Measurements from ENCODE around the gene CCL11. TPM values are rescaled to one million over a fixed set of nuclear protein-coding genes. Genes with fewer than 3 reads are reported as not detected.

The CCL11 gene
- total and polyA plus RNA-seq, 2 of the 8 experiments (the other 6 are each of a cell fraction or from before 2014, with no cell fraction given), result not detected

GRCh38 chr17:34260861-34261260, 24.7 kb upstream of the CCL11 start:
- H3K9me3 ChIP-seq (ENCODE audit: insufficient read depth in 2 of 2, low read depth in 1 of 2, low read length in 1 of 2), result no peaks in the 10 kb centered on the region
- ChIA-PET CTCF (ENCODE audit: partially characterized antibody) (no interaction called here), POLR2A (ENCODE audit: partially characterized antibody) (no interaction called here)
- H3K23ac ChIP-seq (ENCODE audit: insufficient read length), result no peak overlapping the region
- DNase-seq (ENCODE audit: low read depth in 1 of 2, low spot score in 2 of 2) (no peak), FAIRE-seq (no peak)
- no peak overlapping the region for H2BK5ac ChIP-seq (ENCODE audit: low read depth, low read length)
- no peak overlapping the region for H4K5ac ChIP-seq (ENCODE audit: insufficient read length, low read depth, low read length)
- no peak overlapping the region for H3K27ac ChIP-seq (ENCODE audit: low read depth, low read length)
- no peaks in the 10 kb centered on the region; a peak in 1 of 7 replicates for H3K4me1 ChIP-seq (replicated peaks in 1 of 4; ENCODE audit: control insufficient read depth in 3 of 4, insufficient read depth in 4 of 4, low read length in 3 of 4)
- no peak overlapping the region for H2AFZ ChIP-seq (ENCODE audit: low read length)
- H2BK15ac ChIP-seq (ENCODE audit: low read length), result no peak overlapping the region
- no peaks in the 10 kb centered on the region for H3K79me1 ChIP-seq (ENCODE audit: low read depth, low read length)
- no peak overlapping the region for H2AK5ac ChIP-seq (ENCODE audit: low read depth, low read length)
- no peak overlapping the region for H2BK12ac ChIP-seq (ENCODE audit: low read depth, low read length)
- H3K4ac ChIP-seq (replicated peaks; ENCODE audit: insufficient read length, low read depth, low read length), result no peak overlapping the region
- H4K91ac ChIP-seq (replicated peaks; ENCODE audit: insufficient read length, low read length), result no peak overlapping the region
- H4K8ac ChIP-seq (ENCODE audit: extremely low read depth, insufficient read depth, low read length), result no peak overlapping the region
- H3K18ac ChIP-seq (ENCODE audit: extremely low read depth, low read length), result no peak overlapping the region
- no peaks in the 10 kb centered on the region for H3K79me2 ChIP-seq (ENCODE audit: control insufficient read depth in 1 of 2, insufficient read depth in 2 of 2, low read length in 2 of 2)
- H3K14ac ChIP-seq (ENCODE audit: insufficient read length), result no peak overlapping the region
- H3K9ac ChIP-seq (replicated peaks in 1 of 4; ENCODE audit: extremely low read depth in 1 of 4, low read depth in 3 of 4, low read length in 3 of 4), result no peak overlapping the region
- no peaks in the 10 kb centered on the region for H3K27me3 ChIP-seq (replicated peaks in 1 of 4; ENCODE audit: control insufficient read depth in 3 of 4, extremely low read depth in 1 of 4, insufficient read depth in 3 of 4, low read length in 3 of 4)
- no peak overlapping the region for H2BK120ac ChIP-seq (replicated peaks; ENCODE audit: low read depth, low read length)
- no peaks in the 10 kb centered on the region for H3K36me3 ChIP-seq (ENCODE audit: control insufficient read depth in 2 of 4, insufficient read depth in 4 of 4, low read length in 3 of 4)
- no peaks in the 10 kb centered on the region for H3K23me2 ChIP-seq (ENCODE audit: low read depth, low read length)
- H3K56ac ChIP-seq (replicated peaks; ENCODE audit: insufficient read length, low read depth, low read length), result no peak overlapping the region
- H3K4me3 ChIP-seq (ENCODE audit: extremely low read depth in 1 of 4, insufficient read depth in 2 of 4, low read depth in 3 of 4, low read length in 4 of 4), result no peak overlapping the region
- H3K4me2 ChIP-seq (ENCODE audit: insufficient read depth in 1 of 2, low read depth in 2 of 2, low read length in 2 of 2), result no peak overlapping the region
- H4K20me1 ChIP-seq (replicated peaks in 1 of 2; ENCODE audit: control insufficient read depth in 1 of 2, insufficient read depth in 2 of 2, low read length in 2 of 2), result no peaks in the 10 kb centered on the region
- no peak overlapping the region for H2BK20ac ChIP-seq (ENCODE audit: low read length)
- 79% methylated on average over 4 of the region's 4 CpGs; no CpG with 5 or more reads in 1 of the 2 experiments for WGBS, 2 experiments (ENCODE audit: extremely low coverage in 1 of 2, insufficient coverage in 1 of 2, insufficient read length in 1 of 2, insufficient replicate concordance in 2 of 2, low coverage in 1 of 2, low lambda C conversion rate in 2 of 2, missing lambda C conversion rate in 1 of 2)
- TF ChIP-seq ZNF274 (IDR thresholded peaks at IDR 0.05; ENCODE audit: borderline replicate concordance, extremely low read depth, low read length), result no peak
- TF ChIP-seq SAP30 (IDR thresholded peaks at IDR 0.05; ENCODE audit: insufficient read depth, insufficient replicate concordance, low read length), result no peak
- no peak for TF ChIP-seq GABPA (IDR thresholded peaks at IDR 0.05; ENCODE audit: borderline replicate concordance, insufficient read depth, low read length)
- TF ChIP-seq SIRT6 (IDR thresholded peaks at IDR 0.05; ENCODE audit: low read length), result no peak
- TF ChIP-seq MAFK (IDR thresholded peaks at IDR 0.05; ENCODE audit: low read depth, low read length), result no peak
- TF ChIP-seq, protein P1, sequence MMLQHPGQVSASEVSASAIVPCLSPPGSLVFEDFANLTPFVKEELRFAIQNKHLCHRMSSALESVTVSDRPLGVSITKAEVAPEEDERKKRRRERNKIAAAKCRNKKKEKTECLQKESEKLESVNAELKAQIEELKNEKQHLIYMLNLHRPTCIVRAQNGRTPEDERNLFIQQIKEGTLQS (IDR thresholded peaks at IDR 0.05; ENCODE audit: insufficient read depth, low read depth, low read length), result no peak
- no peak for TF ChIP-seq RBBP5 (IDR thresholded peaks at IDR 0.05; ENCODE audit: borderline replicate concordance, low read depth, low read length)
- no peak for TF ChIP-seq RAD21 (IDR thresholded peaks at IDR 0.05 in 1 of 2, conservative IDR thresholded peaks at IDR 0.05 in 1 of 2; ENCODE audit: low read depth in 2 of 2, low read length in 2 of 2)
- TF ChIP-seq BACH1 (IDR thresholded peaks at IDR 0.05; ENCODE audit: low read length), result no peak
- TF ChIP-seq, protein P2, sequence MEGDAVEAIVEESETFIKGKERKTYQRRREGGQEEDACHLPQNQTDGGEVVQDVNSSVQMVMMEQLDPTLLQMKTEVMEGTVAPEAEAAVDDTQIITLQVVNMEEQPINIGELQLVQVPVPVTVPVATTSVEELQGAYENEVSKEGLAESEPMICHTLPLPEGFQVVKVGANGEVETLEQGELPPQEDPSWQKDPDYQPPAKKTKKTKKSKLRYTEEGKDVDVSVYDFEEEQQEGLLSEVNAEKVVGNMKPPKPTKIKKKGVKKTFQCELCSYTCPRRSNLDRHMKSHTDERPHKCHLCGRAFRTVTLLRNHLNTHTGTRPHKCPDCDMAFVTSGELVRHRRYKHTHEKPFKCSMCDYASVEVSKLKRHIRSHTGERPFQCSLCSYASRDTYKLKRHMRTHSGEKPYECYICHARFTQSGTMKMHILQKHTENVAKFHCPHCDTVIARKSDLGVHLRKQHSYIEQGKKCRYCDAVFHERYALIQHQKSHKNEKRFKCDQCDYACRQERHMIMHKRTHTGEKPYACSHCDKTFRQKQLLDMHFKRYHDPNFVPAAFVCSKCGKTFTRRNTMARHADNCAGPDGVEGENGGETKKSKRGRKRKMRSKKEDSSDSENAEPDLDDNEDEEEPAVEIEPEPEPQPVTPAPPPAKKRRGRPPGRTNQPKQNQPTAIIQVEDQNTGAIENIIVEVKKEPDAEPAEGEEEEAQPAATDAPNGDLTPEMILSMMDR (IDR thresholded peaks at IDR 0.05; ENCODE audit: control extremely low read depth in 1 of 3, insufficient read depth in 1 of 3, low read depth in 1 of 3, low read length in 3 of 3), result no peak
